Activated CD8-positive, alpha-beta memory T cell treated with anti-CD3 and anti-CD28 coated beads, Interleukin-2, amount 50 U/mL, for 24 hours (primary cell): ENCODE results near the gene PXDC1.
"Not testable (repeated sequence)": the region's sequence is repeated elsewhere in the genome, so short reads cannot be mapped to it uniquely, and the experiment has no call there.

Experiments
- DNase-seq: peaks from one replicate; pipeline ENCODE4 v3.0.0-alpha.2; 2020; ENCODE audit errors: extremely low read depth

Gene PXDC1

GRCh38 chr6:3782876-3783832 is 31.6 kb upstream of the PXDC1 start:
- DNase-seq: no peak

- no peak for DNase-seq
These were observed 30.0 kb upstream of the PXDC1 start for GRCh38 chr6:3781504-3781903.

GRCh38 chr6:3779574-3779849 is 28.0 kb upstream of the PXDC1 start:
- DNase-seq: no peak

GRCh38 chr6:3778701-3779573 is 27.4 kb upstream of the PXDC1 start:
- DNase-seq: no peak

GRCh38 chr6:3777730-3778461 is 26.4 kb upstream of the PXDC1 start:
- no peak for DNase-seq

- DNase-seq: no peak
These were observed 25.5 kb upstream of the PXDC1 start for GRCh38 chr6:3776881-3777507.

- no peak for DNase-seq
These were observed 24.3 kb upstream of the PXDC1 start for GRCh38 chr6:3775847-3776246.

- no peak for DNase-seq
These were observed 23.9 kb upstream of the PXDC1 start for GRCh38 chr6:3775386-3775785.

GRCh38 chr6:3773678-3774298 is 22.3 kb upstream of the PXDC1 start:
- no peak for DNase-seq

GRCh38 chr6:3772127-3772999 is 20.9 kb upstream of the PXDC1 start:
- DNase-seq: not testable (repeated sequence)

- DNase-seq: no peak
These were observed 20.0 kb upstream of the PXDC1 start for GRCh38 chr6:3771407-3772011.

- no peak for DNase-seq
These were observed 18.7 kb upstream of the PXDC1 start for GRCh38 chr6:3770023-3770720.

- DNase-seq: no peak
These were observed 18.1 kb upstream of the PXDC1 start for GRCh38 chr6:3769610-3770009.

- no peak for DNase-seq
These were observed 17.0 kb upstream of the PXDC1 start for GRCh38 chr6:3768502-3768901.

- not testable (repeated sequence) for DNase-seq
These were observed 16.0 kb upstream of the PXDC1 start for GRCh38 chr6:3767483-3767882.

GRCh38 chr6:3766214-3766613 is 14.7 kb upstream of the PXDC1 start:
- no peak for DNase-seq

GRCh38 chr6:3765415-3765814 is 13.9 kb upstream of the PXDC1 start:
- DNase-seq: no peak

GRCh38 chr6:3764516-3765335 is 13.2 kb upstream of the PXDC1 start:
- no peak for DNase-seq
